ENCODE measurements around the gene ICE2.

ICE2 gene

DNA sequence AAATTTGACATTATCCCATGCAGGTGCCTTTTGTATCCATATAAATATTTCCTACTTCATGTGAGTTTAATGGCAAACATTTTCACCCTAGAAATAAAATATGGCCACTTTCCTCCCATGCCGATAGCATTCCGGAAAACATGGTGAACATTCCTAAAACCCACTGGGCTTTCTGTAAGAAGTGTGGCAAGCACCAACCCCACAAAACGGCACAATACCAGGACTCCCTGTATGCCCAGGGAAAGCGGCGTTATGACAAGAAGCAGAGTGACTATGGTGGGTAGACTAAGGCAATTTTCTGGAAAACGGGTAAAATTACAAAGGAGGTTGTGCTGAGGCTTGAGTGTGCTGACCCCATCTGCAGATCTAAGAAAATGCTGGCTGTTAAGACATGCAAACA is 88.7 kb downstream of the ICE2 start:
- DNase-seq (ENCODE audit: low read depth): no peak

DNA sequence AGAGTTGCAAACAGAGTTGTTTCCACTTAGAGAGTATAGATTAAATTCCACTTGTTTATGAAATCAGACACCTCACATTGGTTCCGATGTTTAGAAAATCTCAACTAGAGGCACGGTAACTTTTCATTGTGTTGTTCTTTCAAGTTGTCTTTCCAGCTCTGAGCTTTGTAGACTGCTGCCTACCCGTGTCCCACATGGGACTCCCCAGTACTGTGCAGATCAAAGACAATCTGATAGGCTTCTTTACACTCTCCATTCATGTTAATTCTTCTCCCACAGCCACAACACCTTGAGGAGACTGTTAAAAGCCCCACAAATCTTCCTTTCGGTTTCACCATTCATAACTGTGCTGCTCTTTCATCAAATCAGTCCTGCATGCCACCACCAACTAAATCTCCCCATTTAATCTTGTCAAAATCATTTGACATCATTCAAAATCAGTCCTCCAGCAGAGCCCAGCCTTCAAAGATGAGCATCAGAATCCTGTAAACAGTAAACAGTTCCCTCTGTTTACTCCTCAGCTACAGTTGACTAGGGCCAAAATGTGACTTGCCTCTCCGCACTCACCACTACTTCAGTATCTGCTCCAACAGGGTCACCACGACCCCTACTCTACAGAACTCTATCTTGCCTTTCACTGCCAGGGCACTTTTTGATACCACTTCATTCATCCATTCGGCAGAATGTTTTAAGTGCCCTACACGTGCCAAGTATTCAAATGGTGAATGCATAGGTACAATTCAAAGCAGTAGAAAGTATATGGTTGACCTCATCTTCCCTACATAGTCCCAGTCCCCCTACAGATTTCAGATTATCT is 89.5 kb downstream of the ICE2 start:
- peak; percentile 26 for DNase-seq (ENCODE audit: low read depth)

DNA sequence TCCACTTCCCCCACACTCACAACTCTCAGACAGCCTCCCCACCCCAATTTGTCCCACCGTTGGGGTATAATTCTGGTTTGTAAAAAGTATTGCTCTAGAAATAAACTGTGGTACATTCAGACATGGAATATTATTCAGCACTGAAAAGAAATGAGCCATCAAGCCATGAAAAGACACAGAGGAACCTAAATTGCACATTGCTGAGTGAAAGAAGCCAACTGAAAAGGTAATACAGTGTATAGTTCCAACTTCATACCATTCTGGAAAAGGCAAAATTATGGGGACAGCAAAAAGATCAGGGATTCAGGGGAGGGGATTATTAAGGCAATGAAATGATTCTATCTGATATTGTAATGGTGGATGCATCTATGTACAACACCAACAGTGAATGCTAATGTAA is 91.6 kb downstream of the ICE2 start:
- no peak for DNase-seq (ENCODE audit: low read depth)

DNA sequence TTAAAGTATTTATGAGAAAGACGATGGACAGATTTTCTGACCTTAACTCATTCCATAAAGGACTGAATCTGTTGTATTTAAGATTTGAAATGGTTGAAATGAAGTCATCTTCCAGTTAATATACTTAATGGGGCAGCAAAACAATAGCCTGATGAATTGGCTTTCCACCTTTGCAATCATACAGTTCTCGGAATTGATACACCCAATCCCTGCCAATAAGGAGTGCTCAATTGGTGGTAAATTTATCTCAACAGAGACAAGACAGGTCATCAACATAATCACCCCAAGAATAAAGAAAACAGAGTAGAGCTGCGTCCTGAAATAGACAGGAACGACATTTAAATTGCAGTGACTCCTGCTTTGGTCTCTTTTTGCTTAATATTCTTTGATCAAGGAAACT is 92.3 kb downstream of the ICE2 start:
- no peak for DNase-seq (ENCODE audit: low read depth)

DNA sequence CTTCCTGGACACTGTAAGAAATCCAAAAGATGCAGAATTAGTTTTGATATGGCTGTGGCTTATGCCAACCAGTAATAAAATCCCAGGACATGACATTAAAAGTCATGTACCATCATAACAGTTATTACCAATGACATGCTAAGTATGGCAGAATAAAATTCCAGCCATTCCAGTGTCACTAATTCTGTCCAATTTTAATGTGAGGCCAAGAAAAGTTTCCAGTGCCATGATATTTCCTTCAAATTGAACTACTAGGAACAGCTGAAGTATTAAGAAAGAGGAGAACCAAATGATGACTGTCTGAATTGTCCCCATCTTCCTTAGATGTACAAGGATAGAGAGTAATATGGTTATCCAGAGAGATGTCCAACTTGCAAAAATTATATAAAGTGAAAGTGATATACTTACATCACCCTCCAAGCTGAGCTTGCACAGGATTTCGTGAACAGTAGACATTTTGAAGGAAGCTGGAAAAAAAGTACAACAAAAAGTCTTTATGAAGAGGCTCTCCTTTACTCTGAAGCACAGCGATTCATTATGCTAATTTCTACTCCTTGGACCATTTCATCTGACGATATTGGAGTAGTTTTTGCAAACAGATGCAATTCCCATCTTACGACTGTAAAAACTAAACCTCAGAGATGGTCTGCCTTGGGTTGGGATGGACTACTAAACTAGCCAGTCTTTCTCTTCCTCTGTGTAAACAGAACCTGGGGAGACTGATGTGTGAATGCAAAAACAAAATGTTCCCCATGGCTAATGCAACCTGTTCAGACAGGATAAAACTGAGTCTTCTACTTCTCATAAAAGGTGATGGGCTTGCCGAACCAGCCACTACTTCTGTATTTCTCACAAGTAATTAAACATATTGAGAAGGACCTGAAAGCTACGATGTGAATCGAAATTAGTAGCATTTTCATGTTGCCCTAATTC is 93.1 kb downstream of the ICE2 start:
- no peak for DNase-seq (ENCODE audit: low read depth)

DNA sequence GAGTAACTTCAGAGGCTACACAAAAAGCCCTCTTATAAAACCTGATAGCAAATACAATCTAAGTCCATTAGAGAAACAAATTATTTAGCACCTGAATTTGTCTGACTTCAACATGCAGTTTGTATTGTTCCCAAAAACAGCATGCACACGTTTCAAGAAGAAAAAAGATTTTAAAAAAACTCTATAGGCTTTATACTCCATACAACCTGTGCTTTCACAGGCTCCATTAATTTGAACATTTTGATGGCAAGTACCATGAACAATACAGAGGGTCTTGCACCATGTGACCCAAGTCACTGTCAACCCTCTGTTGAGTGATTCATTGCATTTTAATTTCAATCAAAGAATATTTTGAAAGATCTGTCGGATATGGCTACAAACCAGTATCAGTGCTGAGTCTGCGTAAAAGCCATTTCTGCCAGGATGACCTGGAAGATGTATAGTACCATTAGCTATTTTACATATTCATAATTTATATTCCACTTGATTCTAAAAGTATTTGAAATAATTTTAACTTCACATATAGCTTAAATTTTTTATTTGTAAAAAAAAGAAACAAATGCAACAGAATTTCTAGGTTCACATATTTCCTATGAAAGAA is 94.3 kb downstream of the ICE2 start:
- DNase-seq (ENCODE audit: low read depth): no peak

DNA sequence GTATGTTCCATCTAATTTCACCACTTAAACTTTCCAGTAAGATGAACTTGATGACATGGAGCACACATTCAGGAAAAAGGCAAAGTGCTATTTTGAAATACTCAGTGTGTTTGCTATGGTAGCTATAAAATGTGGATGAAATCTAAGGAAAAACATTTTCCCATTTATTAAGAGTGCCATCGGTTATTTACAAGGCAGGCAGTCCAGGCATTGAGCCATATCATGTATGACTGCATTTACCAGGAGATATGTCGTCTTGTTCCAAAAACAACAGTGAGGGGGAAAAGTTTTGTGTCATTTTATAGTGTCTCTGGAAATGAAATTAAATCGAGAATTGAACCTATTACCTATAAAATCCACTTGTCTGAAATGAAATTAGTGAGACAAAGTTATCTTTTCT is 94.9 kb downstream of the ICE2 start:
- DNase-seq (ENCODE audit: low read depth): no peak

DNA sequence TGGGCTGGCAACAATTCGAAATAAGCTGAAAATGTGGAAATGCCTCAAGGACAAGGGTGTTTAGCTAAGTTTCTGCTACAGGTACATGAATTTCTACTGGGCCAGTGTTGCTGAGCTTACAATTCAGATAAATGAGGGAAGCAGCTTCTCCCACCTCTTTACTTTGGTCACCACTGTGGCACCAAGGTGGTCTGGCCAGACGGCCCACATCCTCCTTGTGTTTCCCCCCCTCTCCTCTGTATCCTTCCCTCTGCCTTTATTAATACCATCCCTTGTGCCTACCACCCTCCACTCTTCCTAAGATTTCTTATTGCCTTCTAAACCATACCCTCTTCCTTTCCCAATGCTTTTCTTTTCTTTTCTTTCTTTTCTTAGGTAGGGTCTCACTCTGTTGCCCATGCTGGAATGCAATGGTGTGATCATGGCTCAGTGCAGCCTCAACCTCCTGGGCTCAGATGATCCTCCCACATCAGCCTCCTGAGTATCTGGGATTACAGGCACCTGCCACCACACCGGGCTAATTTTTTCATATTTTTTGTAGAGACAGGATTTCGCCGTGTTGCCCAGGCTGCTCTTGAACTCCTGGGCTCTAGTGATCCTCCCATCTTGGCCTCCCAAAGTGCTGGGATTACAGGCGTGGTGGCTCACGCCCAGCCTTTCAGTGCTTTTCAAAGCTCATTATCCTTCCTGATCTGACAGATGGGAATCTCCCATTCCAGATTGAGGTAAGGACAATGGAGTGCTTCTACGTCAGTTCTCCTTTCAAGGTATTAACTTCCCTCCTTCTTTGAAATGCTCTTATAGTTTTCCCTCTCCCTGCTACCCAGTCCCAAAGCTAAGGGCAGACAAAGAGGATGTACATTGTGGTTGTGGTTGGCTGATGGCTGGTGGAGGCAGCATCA is 95.9 kb downstream of the ICE2 start:
- DNase-seq (ENCODE audit: low read depth): no peak

DNA sequence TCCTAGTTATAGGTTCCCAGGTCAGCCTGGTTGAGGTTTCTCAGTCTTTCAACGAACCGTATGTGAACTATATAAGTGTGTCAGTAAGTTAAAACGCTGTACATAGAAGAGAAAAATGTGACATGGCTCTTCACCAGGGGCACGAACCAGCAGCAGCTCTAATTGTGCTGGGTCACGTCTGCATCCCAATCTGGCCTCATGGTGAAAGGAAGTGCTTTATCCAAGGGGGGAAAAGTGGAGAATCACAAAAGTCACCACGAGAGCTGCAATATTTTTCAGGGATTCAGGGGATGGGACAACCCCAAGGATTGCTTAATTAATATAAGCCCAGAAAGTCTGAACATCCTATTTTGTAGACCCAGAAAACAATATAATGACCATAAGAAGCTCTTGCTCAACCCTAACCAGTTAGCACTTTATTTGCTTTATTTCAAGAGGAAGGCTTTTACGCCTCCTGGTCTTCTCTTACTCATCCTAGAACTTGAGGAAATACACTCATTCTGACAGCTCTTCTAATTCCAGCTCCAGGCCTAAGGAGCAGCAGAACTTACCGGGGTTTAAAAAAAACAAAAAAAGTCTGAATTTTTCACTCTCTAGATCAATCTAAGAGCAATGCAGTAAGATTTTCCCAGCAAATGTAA is 97.7 kb downstream of the ICE2 start:
- no peak for DNase-seq (ENCODE audit: low read depth)

DNA sequence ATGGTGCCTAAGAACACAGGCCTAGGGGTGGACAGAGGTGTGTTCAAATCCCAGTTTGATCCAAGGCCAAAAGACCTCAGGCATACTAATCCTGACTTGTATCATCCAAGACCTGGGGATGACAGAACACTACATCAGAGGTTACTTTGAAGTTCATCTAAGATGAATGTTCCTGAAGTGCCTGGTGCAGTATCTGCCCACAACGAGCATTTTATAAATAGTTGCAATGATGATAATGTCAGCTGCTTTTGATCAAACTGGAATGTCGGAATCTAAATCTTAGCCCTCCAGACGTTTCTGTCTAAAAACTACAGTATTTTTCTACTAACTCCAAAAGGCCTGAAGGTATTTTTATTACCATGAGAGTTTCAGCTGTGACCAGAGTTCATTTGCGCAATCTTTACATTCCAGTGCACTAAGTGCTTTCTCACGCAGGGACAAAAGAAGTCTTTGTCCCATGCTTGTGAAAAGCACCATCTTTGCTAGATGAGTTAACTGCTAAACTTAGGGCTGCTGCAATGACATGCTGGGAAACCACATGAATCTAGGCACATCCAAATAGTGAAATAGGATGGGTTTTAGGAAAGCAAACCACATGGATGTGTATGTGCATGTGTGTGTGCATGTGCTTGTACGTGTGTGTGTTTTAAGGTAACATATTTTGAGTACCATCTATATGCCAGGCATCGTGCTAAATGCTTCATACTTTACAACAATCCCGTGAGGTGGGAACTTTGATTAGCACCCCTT is 99.2 kb downstream of the ICE2 start:
- no peak for DNase-seq (ENCODE audit: low read depth)

DNA sequence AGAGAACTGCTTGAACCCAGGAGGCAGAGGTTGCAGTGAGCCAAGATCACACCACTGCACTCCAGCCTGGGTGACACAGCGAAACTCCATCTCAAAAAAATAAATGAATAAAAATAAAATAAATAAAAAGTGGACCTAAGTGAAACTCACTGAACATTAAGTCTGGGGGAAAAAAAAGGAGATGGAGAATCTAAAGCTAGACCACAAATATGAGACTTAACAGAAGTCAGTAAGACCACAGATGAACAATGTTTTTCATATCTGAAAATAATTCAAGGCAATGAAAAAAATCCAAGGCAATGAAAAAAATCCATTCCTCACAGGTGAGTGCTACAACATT is 99.8 kb downstream of the ICE2 start:
- DNase-seq (ENCODE audit: low read depth): no peak

DNA sequence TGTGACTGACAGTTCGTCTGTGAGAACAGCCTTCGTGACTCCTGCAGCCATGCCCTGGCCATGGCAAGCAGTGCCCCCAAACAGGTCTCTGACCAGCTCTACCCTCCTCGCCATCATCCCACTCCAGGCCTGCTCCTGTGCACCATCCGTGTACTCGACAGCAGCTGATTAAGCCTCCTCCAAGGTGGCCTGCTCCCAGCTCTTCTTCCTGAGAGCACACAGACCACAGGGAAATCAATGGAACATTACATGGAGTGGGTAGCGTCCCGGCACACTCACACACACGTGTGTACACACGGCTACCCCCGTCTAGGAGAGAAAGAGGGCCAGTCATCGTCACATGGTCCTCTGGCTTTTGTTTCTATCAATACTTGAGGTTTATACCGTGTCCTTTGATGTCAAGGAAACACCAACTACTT is 102.3 kb downstream of the ICE2 start:
- DNase-seq (ENCODE audit: low read depth): no peak

DNA sequence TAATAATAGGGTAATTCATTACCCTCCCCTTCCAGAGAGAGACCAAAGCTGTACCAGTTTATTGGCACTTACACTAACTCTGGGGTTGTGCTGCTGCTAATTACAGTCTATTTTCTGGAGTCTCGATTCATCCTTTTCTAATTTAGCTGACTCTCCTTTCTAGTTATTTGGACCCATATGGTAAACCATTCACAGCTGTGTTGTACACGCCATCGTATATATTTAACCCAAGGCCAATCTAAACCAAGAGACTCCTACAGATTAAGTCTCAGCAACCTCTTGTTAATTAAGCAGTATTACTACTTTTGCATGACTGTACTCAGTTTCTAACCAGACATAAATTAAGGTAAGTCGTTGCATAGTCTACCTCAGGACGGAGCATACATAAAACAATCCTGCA is 103.6 kb downstream of the ICE2 start:
- DNase-seq (ENCODE audit: low read depth): no peak

DNA sequence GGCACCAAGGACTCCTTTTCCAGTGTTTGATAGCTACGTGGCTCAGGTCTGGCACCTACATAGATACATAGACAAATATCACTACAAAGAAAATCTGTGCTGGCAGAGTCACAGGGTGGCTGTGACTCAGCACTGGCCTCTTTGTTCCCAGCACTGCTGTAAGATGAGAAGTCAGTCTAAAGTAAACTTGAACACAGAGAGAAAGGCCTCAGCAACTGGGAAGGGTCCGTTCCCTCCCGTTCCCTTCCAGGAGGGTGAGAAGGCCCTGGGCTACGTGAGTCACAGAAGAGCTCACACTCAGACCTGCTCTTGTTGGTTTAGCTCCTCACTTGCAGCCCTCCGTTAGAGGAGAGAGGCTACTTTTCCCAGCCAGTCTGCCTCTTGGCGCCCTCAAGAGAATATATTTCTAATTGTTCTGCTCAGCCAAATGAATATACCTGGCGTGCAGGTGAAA is 104.3 kb downstream of the ICE2 start:
- DNase-seq (ENCODE audit: low read depth): no peak

DNA sequence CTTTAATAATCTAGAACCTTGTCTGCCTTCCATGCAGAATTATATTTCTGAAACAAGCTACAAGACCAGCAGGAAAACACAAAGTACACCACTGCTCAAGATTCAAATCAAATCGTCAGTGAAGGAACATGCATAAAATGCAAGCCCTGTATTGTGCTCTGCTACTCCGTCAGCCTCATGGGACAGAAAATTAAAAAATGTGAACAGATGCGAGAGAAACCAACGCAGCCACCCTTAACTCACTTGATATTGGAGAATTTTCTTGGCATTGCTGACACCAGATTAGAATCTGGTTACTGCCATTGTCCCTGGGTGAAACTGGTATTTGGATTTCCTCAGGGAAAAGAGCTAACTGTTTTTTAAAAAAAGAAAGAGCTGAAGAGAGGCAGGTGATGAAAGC is 104.7 kb downstream of the ICE2 start:
- no peak for DNase-seq (ENCODE audit: low read depth)

DNA sequence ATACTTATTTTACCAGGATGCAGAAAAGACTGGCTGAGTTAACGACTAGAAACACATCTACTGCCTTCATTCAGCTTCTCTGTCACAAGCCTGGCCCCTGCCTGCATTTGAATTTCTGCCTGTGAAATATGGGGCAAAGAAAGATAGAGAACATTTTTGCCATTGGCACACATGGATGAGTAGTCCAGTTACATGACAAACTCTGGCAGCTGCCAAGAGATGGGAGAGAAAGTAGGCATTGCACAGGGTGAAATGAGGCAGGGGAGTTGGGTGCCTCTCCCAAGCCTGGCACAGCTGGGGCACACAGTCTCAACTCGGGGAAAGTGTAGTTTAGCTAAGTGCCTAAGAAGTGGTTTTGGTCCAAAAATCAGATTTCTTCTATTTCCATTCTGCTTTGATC is 105.2 kb downstream of the ICE2 start:
- DNase-seq (ENCODE audit: low read depth): no peak

DNA sequence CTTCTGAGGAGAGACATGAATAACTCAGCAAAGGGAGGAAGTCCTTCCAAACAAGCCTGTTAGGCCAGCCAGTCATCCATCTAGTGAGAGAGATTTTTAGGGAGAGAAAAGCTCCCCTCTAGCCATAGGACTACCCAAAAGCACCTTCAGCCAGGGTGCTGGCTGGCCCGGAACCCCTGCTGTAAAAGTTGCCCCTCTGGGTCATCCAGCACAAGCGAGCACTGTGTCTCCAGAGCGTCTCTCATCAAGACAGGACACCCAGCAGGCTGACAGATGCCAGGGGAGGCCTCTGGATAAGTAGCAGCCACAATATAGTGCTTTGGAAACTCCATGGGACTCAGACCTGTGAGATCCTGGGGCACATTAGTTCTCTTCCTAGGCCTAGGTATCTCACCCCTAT is 105.6 kb downstream of the ICE2 start:
- DNase-seq (ENCODE audit: low read depth): no peak

DNA sequence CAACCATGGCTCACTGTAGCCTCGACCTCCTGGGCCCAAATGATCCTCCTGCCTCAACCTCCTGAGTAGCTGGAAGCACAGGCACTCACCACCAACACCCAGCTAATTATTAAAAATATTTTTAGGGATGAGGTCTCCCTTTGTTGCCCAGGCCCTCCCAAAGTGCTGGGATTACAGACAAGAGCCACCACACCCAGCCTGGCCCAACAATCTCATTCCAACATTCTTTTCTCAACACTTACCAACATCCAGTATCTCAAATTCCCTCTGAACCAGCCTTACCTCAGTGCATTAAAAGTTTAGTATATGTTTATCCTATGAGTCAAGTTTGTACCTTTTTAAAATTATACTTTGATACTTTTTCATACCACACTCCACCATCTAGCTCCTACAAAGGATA is 106.2 kb downstream of the ICE2 start:
- no peak for DNase-seq (ENCODE audit: low read depth)

DNA sequence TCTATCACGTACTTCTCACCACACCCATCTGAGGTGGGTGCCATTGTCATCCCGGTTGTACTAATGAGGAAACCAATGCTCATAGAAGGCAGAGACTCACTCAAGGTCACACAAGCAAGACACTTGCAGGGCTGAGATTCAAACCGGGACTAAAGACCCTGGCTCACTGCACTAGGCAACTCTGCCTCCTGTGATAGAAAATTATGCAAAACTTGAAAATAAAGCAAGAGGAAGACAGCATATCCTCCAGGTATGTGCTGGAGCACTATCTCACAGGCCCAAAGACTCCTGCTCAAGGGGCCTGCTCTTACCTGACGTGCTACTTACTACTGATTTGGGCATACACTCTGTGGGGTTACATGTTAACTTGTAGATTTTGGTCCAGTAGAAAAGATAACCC is 106.7 kb downstream of the ICE2 start:
- DNase-seq (ENCODE audit: low read depth): no peak

DNA sequence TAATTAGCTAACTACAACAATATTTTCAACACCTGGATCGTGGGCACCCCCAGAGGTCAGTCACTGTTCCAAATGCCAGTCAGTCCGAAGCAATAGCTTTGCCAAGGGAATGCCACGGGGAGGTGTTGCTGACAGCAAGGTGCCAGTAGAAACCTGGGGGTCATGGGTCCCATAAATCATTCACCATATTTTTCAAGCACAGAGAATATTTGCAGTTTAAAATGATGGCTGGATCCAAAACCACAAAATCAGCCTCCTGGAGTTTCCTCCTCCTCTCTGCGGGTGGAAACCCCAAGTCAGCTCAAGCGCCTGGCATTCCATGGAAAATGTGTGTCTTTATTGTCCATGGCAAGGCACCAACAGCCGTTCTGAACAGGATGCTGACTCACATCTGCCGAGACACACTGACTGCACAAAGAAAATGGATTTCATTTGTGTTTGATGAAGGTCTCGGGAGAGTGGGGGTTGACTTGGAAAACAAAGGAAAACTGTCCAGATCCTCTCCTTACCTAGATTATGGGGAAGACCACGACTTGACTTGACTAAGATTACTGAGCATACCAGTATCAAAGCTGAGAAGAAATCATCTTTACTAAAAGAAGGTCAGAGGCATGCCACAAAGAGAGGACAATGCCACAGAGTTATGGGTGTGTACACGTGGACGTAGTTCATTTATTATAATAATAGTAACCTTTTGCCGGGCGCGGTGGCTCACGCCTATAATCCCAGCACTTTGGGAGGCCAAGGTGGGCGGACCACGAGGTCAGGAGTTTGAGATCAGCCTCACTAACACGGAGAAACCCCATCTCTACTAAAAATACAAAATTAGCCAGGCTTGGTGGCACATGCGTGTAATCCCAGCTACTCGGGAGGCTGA is 107.5 kb downstream of the ICE2 start:
- no peak for DNase-seq (ENCODE audit: low read depth)
